ENCODE measurements around the gene LSP1.

- peak; percentile 85 for TF ChIP-seq POLR2AphosphoS5 (IDR thresholded peaks at IDR 0.05)
- TF ChIP-seq CTCF (IDR thresholded peaks at IDR 0.05): peak in 2 of 4 experiments; percentile 32 to 48
- TF ChIP-seq POLR2A (IDR thresholded peaks at IDR 0.05): no peak
These were observed 18.7 kb upstream of the LSP1 start for GRCh38 chr11:1834062-1834610.
